ENCODE measurements around the gene DLG2. TPM values are rescaled to one million over a fixed set of nuclear protein-coding genes. Genes with fewer than 3 reads are reported as not detected.

The DLG2 gene
- total and polyA plus RNA-seq, 2 of the 8 experiments (the other 6 are each of a cell fraction or from before 2014, with no cell fraction given) = 1.7 to 14.3 TPM

DNA sequence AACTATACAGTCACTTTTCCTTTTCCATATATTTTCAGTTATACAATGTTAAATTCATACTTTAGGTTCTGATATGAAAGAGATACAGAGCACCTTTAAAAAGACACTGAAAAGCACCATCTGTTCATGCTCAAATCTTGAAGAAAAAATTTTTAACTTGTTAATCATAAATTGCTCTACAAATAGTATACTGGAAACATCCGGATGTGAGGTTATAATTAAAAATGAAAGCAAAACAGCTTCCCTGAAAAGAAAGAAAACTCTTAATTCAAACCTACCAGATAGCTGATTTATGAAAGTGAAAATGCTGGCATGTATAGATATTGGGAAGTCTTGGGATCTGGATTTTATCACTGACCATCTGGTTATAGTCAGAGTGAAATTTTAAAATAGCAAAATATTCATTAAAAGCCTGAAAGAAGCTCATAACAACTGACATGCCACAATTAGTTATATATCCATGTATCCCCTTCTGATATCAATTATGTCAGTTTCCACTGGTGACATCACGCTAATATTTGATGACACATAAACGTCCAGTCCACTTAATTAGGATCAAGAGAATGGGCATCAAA is 740.0 kb downstream of the DLG2 start:
- Histone ChIP-seq H2BK5ac (ENCODE audit: low read depth, low read length) (no peak overlapping the region), H2BK12ac (ENCODE audit: low read depth, low read length) (no peak overlapping the region), H3K9me3 (ENCODE audit: insufficient read depth in 2 of 2, low read depth in 1 of 2, low read length in 1 of 2) (no peaks in the 10 kb centered on the region), H3K27ac (ENCODE audit: low read depth, low read length) (no peak overlapping the region), H3K14ac (ENCODE audit: insufficient read length) (no peak overlapping the region), H2AFZ (ENCODE audit: low read length) (no peak overlapping the region), H3K79me2 (ENCODE audit: control insufficient read depth in 1 of 2, insufficient read depth in 2 of 2, low read length in 2 of 2) (no peaks in the 10 kb centered on the region), H3K4me1 (replicated peaks in 1 of 4; ENCODE audit: control insufficient read depth in 3 of 4, insufficient read depth in 4 of 4, low read length in 3 of 4) (no peaks in the 10 kb centered on the region), H4K20me1 (replicated peaks in 1 of 2; ENCODE audit: control insufficient read depth in 1 of 2, insufficient read depth in 2 of 2, low read length in 2 of 2) (no peaks in the 10 kb centered on the region), H3K23me2 (ENCODE audit: low read depth, low read length) (no peaks in the 10 kb centered on the region), H3K4me2 (ENCODE audit: insufficient read depth in 1 of 2, low read depth in 2 of 2, low read length in 2 of 2) (no peak overlapping the region), H3K4ac (replicated peaks; ENCODE audit: insufficient read length, low read depth, low read length) (no peak overlapping the region), H3K18ac (ENCODE audit: extremely low read depth, low read length) (no peak overlapping the region), H4K8ac (ENCODE audit: extremely low read depth, insufficient read depth, low read length) (no peak overlapping the region), H4K91ac (replicated peaks; ENCODE audit: insufficient read length, low read length) (no peak overlapping the region), H3K36me3 (ENCODE audit: control insufficient read depth in 2 of 4, insufficient read depth in 4 of 4, low read length in 3 of 4) (no peaks in the 10 kb centered on the region), H3K9ac (replicated peaks in 1 of 4; ENCODE audit: extremely low read depth in 1 of 4, low read depth in 3 of 4, low read length in 3 of 4) (no peak overlapping the region), H2AK5ac (ENCODE audit: low read depth, low read length) (no peak overlapping the region), H2BK20ac (ENCODE audit: low read length) (no peak overlapping the region), H4K5ac (ENCODE audit: insufficient read length, low read depth, low read length) (no peak overlapping the region), H2BK15ac (ENCODE audit: low read length) (no peak overlapping the region), H3K79me1 (ENCODE audit: low read depth, low read length) (no peaks in the 10 kb centered on the region), H3K27me3 (replicated peaks in 1 of 4; ENCODE audit: control insufficient read depth in 3 of 4, extremely low read depth in 1 of 4, insufficient read depth in 3 of 4, low read length in 3 of 4) (no peaks in the 10 kb centered on the region), H3K56ac (replicated peaks; ENCODE audit: insufficient read length, low read depth, low read length) (no peak overlapping the region), H3K23ac (ENCODE audit: insufficient read length) (no peak overlapping the region), H3K4me3 (ENCODE audit: extremely low read depth in 1 of 4, insufficient read depth in 2 of 4, low read depth in 3 of 4, low read length in 4 of 4) (no peak overlapping the region), H2BK120ac (replicated peaks; ENCODE audit: low read depth, low read length) (no peak overlapping the region)
- DNase-seq (ENCODE audit: low read depth in 1 of 2, low spot score in 2 of 2) (no peak), FAIRE-seq (no peak)
- 96% methylated on average over 3 of the region's 3 CpGs; no CpG with 5 or more reads in 1 of the 2 experiments for WGBS, 2 experiments (ENCODE audit: extremely low coverage in 1 of 2, insufficient coverage in 1 of 2, insufficient read length in 1 of 2, insufficient replicate concordance in 2 of 2, low coverage in 1 of 2, low lambda C conversion rate in 2 of 2, missing lambda C conversion rate in 1 of 2)
- ChIA-PET POLR2A (ENCODE audit: partially characterized antibody) (no interaction called here), CTCF (ENCODE audit: partially characterized antibody) (interaction anchor here (1.2 to 2.0 kb wide), 2 partner anchors 12 to 16 kb away, joined by 3 to 16 read pairs; no protein-coding TSS in a partner anchor)
- no peak for TF ChIP-seq ATF3 (IDR thresholded peaks at IDR 0.05; ENCODE audit: insufficient read depth, low read depth, low read length)
- TF ChIP-seq GABPA (IDR thresholded peaks at IDR 0.05; ENCODE audit: borderline replicate concordance, insufficient read depth, low read length) = no peak
- TF ChIP-seq CBX5 (IDR thresholded peaks at IDR 0.05; ENCODE audit: low read depth, low read length) = no peak
- no peak for TF ChIP-seq SIX5 (IDR thresholded peaks at IDR 0.05; ENCODE audit: low read depth, low read length)
- TF ChIP-seq KDM4A (IDR thresholded peaks at IDR 0.05; ENCODE audit: low read depth, low read length, severe bottlenecking) = no peak
- TF ChIP-seq HDAC6 (IDR thresholded peaks at IDR 0.05; ENCODE audit: low read depth, low read length) = no peak
- TF ChIP-seq TCF12 (IDR thresholded peaks at IDR 0.05; ENCODE audit: low read depth, low read length) = no peak
- TF ChIP-seq BCL11A (IDR thresholded peaks at IDR 0.05; ENCODE audit: low read depth in 2 of 2, low read length in 2 of 2) = no peak
- TF ChIP-seq JUN (IDR thresholded peaks at IDR 0.05; ENCODE audit: low read depth, low read length) = no peak
- TF ChIP-seq, protein P1, sequence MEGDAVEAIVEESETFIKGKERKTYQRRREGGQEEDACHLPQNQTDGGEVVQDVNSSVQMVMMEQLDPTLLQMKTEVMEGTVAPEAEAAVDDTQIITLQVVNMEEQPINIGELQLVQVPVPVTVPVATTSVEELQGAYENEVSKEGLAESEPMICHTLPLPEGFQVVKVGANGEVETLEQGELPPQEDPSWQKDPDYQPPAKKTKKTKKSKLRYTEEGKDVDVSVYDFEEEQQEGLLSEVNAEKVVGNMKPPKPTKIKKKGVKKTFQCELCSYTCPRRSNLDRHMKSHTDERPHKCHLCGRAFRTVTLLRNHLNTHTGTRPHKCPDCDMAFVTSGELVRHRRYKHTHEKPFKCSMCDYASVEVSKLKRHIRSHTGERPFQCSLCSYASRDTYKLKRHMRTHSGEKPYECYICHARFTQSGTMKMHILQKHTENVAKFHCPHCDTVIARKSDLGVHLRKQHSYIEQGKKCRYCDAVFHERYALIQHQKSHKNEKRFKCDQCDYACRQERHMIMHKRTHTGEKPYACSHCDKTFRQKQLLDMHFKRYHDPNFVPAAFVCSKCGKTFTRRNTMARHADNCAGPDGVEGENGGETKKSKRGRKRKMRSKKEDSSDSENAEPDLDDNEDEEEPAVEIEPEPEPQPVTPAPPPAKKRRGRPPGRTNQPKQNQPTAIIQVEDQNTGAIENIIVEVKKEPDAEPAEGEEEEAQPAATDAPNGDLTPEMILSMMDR (IDR thresholded peaks at IDR 0.05; ENCODE audit: control extremely low read depth in 1 of 3, insufficient read depth in 1 of 3, low read depth in 1 of 3, low read length in 3 of 3) = no peak
